ENCODE measurements around the gene SLC24A3. TPM values are rescaled to one million over a fixed set of nuclear protein-coding genes. Genes with fewer than 3 reads are reported as not detected.
A peak's percentile ranks its signal among the peaks of the same experiment; 100 is the strongest.
"Not testable (repeated sequence)": the region's sequence is repeated elsewhere in the genome, so short reads cannot be mapped to it uniquely, and the experiment has no call there.

Gene SLC24A3
- total and polyA plus RNA-seq, 4 donors, result 1.9 to 8.4 (median 5.8) TPM

DNA sequence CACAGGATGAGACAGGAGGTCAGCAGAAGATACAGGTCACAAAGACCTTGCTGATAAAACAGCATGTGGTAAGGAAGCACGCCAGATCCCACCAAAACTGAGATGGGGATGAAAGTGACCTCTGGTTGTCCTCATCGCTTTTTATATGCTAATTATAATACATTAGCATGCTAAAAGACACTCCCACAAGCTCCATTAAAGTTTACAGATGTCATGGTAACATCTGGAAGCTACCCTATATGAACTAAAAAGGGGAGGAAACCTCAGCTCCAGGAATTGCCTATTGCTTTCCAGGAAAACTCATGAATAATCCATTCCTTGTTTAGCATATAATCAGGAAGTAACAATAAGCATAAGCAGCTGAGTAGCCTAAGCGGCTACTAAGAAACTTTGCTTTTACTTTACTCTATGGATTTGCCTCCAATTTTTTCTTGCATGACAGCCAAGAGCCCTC is 537.2 kb downstream of the SLC24A3 start:
- Histone ChIP-seq H3K4me1 (ENCODE audit: control insufficient read depth in 5 of 5, insufficient read depth in 5 of 5, low read length in 5 of 5) (peaks cover 0 to 10% (median 0%) of the 10 kb centered on the region in 5 donors), H3K27ac (ENCODE audit: low read depth in 1 of 2, low read length in 1 of 2) (no peak overlapping the region), H3K27me3 (ENCODE audit: control insufficient read depth in 3 of 3, insufficient read depth in 3 of 3, low read length in 2 of 3) (no peaks in the 10 kb centered on the region), H3K4me3 (no peak overlapping the region), H3K9ac (ENCODE audit: insufficient read depth in 1 of 2, low read length in 2 of 2) (no peak overlapping the region), H3K9me3 (ENCODE audit: control insufficient read depth in 4 of 4, insufficient read depth in 3 of 4, low read length in 3 of 4) (peaks cover 0 to 2% (median 0%) of the 10 kb centered on the region in 4 donors), H3K36me3 (ENCODE audit: control insufficient read depth in 4 of 4, insufficient read depth in 4 of 4, low read length in 4 of 4) (no peaks in the 10 kb centered on the region)
- DNase-seq (peak in 1 of 3 donors; percentile 47), ATAC-seq (ENCODE audit: insufficient read depth, low FRiP score) (no peak)
- TF ChIP-seq CTCF (IDR thresholded peaks at IDR 0.05; ENCODE audit: control extremely low read depth, extremely low read depth), result no peak
- WGBS, 2 donors, result 63 to 89% methylated on average over 3 of the region's 3 CpGs

GRCh38 chr20:19750101-19750606 is 537.7 kb downstream of the SLC24A3 start:
- DNase-seq (no peak), ATAC-seq (ENCODE audit: insufficient read depth, low FRiP score) (no peak)
- H3K36me3 ChIP-seq (ENCODE audit: control insufficient read depth in 4 of 4, insufficient read depth in 4 of 4, low read length in 4 of 4), result no peaks in the 10 kb centered on the region
- no peaks in the 10 kb centered on the region for H3K27me3 ChIP-seq (ENCODE audit: control insufficient read depth in 3 of 3, insufficient read depth in 3 of 3, low read length in 2 of 3)
- peaks cover 0 to 10% (median 0%) of the 10 kb centered on the region in 5 donors for H3K4me1 ChIP-seq (ENCODE audit: control insufficient read depth in 5 of 5, insufficient read depth in 5 of 5, low read length in 5 of 5)
- 84 to 85% methylated on average over 4 of the region's 4 CpGs for WGBS, 2 donors
- no peak overlapping the region for H3K9ac ChIP-seq (ENCODE audit: insufficient read depth in 1 of 2, low read length in 2 of 2)
- no peak overlapping the region for H3K27ac ChIP-seq (ENCODE audit: low read depth in 1 of 2, low read length in 1 of 2)
- H3K4me3 ChIP-seq, result no peak overlapping the region
- H3K9me3 ChIP-seq (ENCODE audit: control insufficient read depth in 4 of 4, insufficient read depth in 3 of 4, low read length in 3 of 4), result peaks cover 0 to 2% (median 0%) of the 10 kb centered on the region in 4 donors
- TF ChIP-seq CTCF (IDR thresholded peaks at IDR 0.05; ENCODE audit: control extremely low read depth, extremely low read depth), result no peak

GRCh38 chr20:19750907-19751636 is 538.6 kb downstream of the SLC24A3 start:
- Histone ChIP-seq H3K27me3 (ENCODE audit: control insufficient read depth in 3 of 3, insufficient read depth in 3 of 3, low read length in 2 of 3) (no peaks in the 10 kb centered on the region), H3K27ac (ENCODE audit: low read depth in 1 of 2, low read length in 1 of 2) (no peak overlapping the region), H3K4me3 (no peak overlapping the region), H3K36me3 (ENCODE audit: control insufficient read depth in 4 of 4, insufficient read depth in 4 of 4, low read length in 4 of 4) (no peaks in the 10 kb centered on the region), H3K9me3 (ENCODE audit: control insufficient read depth in 4 of 4, insufficient read depth in 3 of 4, low read length in 3 of 4) (no peaks in the 10 kb centered on the region), H3K4me1 (ENCODE audit: control insufficient read depth in 5 of 5, insufficient read depth in 5 of 5, low read length in 5 of 5) (peaks cover 0 to 10% (median 0%) of the 10 kb centered on the region in 5 donors), H3K9ac (ENCODE audit: insufficient read depth in 1 of 2, low read length in 2 of 2) (no peak overlapping the region)
- TF ChIP-seq CTCF (IDR thresholded peaks at IDR 0.05; ENCODE audit: control extremely low read depth, extremely low read depth), result no peak
- 48 to 49% methylated on average over 5 of the region's 5 CpGs for WGBS, 2 donors
- DNase-seq, result peak in 1 of 3 donors; percentile 42
- ATAC-seq (ENCODE audit: insufficient read depth, low FRiP score), result no peak

DNA sequence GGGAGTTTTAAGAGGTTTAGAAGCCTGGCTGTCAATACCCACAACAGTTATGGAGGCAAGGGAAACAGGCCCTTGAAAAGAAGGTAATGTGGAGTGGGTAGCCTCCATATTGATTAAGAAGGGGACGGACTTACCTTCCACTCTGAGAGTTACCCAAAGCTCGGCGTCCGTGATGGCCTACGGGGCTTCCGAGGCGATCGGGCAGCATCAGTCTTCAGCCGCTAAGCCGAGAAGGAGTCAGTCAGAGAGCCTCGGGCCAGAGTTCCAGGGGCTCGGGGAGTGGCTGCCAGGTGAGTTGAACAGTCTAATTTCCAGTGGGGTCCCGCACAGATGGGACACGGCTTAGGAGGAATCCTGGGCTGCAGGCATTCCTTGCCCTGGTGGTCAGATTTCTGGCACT is 541.8 kb downstream of the SLC24A3 start:
- peaks cover 0 to 13% (median 6%) of the 10 kb centered on the region in 5 donors for H3K4me1 ChIP-seq (ENCODE audit: control insufficient read depth in 5 of 5, insufficient read depth in 5 of 5, low read length in 5 of 5)
- H3K36me3 ChIP-seq (ENCODE audit: control insufficient read depth in 4 of 4, insufficient read depth in 4 of 4, low read length in 4 of 4); ATAC-seq (ENCODE audit: insufficient read depth, low FRiP score); H3K9ac ChIP-seq (ENCODE audit: insufficient read depth in 1 of 2, low read length in 2 of 2); H3K27ac ChIP-seq (ENCODE audit: low read depth in 1 of 2, low read length in 1 of 2); H3K27me3 ChIP-seq (ENCODE audit: control insufficient read depth in 3 of 3, insufficient read depth in 3 of 3, low read length in 2 of 3); DNase-seq; H3K4me3 ChIP-seq; H3K9me3 ChIP-seq (ENCODE audit: control insufficient read depth in 4 of 4, insufficient read depth in 3 of 4, low read length in 3 of 4): not testable (repeated sequence)
- WGBS, 2 donors, result 94 to 96% methylated on average over 13 to 14 of the region's 14 CpGs

Data from lung (tissue), 12 donors.